GM15510 (cell line): ENCODE measurements around the gene BANP.

Experiments used
- POLR2A ChIP-seq: IDR thresholded peaks from 3 replicates; pipeline ENCODE4 v1.6.1; 2011; ENCODE audit warnings: borderline replicate concordance; ENCODE audit not compliant: insufficient read length; ENCODE audit errors: extremely low read depth

The BANP gene

DNA sequence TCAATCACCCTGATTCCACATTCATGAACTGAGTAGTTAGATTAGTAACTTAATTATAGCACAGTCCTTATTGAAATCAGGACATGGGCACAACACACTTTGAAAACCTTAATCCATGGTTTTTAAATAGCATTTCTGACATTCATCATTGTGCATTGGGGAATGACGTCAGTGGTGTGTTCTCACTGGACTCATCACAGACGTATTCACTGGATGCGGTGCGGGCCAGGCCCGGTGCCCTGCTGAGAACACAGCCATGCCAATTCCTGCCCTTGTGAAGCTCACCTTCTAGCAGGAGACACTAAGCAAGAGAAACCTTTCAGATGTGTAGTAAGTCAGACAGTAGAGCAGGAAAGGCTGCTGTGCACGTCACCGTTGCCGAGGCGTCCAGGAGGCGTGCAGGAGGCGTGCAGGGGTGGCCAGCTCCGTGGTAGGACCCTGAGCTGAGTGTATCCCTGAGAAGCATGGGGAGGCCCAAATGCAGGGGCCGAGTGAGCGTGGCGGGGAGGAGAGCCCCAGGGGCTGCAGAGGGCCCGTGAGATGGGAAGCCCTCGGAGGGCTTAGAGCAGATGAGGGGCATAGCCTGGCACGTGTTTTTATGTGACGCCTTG, 12.9 kb downstream of the BANP start:
- TF ChIP-seq POLR2A = no peak

DNA sequence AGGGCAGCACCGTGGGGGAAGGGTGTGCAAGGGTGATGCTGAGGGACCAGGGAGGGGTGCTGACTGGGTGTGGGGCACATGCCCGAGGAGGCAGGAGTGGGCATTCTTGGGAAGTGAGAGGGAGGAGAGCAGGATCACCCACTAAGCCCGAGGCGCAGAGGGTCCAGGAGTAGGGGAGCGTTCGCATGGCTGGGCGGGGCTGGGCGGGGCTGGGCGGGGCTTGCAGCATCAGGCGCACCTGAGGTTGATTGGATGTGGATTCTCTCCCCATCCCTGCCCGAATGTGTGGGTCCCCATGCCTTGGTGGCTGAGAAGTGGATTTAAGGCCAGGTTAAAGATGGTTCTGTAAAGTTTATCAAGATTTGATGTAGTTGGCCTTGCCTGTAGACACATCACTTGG, 14.2 kb downstream of the BANP start:
- no peak for TF ChIP-seq POLR2A

DNA sequence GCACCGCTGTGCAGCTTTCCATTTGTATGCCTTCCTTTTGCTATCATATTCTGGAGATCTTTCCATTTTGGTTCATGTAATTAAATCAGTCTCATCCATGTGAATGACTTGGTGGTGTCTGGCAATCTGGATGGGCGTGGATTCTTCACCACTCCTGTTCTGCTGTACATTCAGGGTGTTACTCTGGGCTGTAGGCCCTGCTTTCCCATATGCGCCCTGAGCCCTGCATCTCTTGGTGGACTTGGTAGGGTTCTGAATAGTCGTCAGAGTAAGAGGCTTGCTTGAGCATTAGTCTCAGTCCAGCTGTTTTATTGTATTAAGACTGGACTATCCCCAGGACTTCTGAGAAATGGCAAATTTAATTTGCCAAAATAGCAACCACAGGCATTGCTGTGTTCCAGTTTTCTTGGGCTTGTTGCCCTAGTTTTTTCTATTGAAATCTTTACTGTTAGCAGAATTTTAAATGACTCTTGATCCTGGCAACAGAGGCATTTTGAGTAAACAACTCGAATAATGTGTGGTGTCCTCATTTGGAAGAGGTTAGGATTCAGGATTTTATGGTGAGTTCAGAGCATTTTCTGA, 14.9 kb downstream of the BANP start:
- TF ChIP-seq POLR2A = no peak

DNA sequence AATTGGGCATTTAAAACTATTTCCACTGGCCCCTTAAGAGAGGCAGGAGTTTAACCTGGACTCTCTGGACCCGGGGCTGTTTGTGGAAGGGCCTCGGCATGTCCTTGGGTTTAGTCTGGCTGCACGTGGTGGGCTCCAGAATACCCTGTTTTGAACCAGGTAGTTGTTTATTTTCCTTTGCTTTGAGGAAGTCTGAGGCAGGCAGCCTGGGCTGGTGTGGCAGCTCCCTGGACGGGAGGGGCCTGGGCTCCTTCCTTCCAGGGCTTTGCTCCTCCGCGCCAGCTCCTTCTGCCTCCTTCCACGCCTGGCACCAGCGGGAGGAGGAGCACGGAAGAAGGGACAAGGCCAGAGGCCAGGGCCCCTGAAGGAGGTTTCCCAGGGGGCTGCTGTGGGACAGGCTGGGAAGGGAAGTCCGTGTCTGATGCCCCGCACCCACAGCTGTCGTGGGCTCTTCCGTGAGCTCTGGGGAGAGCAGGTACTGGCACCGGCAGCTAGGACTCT, 15.5 kb downstream of the BANP start:
- no peak for TF ChIP-seq POLR2A

DNA sequence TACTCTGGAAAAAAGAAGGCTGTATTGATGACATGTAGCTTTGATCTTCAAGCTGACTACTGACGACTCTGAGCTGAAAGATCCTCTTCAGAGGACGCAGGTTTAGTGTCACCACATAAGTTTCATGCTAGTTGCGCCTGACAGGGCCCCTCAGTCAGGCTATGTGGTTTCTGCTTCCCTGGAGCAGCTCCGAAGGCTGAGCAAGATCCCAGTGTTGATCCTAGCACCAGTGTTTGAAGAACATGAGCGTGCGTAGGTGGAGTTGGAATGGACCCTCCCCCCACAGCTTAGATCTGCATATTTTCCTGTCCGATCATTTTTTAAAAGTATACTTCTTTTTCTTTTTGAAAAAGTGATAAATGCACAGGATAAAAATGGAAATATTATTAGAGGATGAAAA, 17.3 kb downstream of the BANP start:
- no peak for TF ChIP-seq POLR2A

DNA sequence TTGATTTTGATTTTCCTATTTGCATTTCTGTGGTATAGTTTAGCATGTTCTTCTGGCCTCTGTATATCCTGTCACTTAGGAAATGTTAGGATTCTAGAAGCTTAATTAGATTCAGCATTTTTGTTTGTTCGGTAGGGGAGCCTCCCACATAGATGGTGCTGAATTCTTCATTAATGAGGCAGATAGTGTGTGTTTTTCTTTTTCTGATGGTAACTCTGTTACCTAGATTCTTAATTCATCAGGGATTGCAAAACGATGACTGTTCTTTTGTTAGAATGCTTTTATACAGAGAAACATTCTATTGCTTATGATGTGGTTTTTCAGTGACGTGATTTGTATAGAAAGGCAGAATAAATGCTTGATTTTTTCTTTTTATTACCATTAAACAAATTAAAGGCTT, 19.0 kb downstream of the BANP start:
- TF ChIP-seq POLR2A = no peak

DNA sequence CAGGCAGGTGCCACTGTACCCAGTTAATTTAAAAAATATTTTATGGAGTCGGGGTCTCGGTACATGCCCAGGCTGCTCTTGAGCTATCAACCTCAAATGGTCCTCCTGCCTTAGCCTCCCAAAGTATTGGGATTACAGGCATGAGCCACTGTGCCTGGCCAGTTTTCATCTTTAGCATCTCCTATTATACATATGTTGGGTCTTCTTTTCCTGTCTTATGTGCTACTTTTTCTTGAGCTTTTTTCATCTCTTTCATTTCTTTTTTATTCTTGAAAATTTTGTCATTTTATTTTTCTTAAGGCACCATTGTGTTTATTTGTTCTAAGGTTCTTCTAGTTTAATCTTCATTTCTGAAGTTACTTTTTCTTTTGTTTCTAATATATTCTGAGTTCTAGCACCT, 20.7 kb downstream of the BANP start:
- TF ChIP-seq POLR2A = no peak

DNA sequence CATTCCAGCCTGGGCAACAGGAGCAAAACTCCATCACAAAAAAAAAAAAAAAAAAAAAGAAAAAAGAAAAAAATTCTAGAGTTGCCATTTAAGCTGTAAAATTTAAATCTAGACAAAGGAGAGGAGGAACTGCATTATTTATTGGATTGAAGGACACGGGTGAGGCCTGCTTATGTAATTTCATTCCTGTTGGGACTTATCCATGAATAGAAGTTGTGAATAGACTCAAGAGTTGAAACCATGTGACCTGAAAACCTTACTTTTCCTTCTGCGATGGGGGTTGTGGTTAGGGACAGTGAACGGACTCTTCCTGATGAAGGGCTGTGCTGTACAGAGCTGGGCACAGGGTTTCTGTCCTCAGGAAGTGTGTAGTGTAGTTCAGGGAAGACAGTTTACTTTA, 22.5 kb downstream of the BANP start:
- no peak for TF ChIP-seq POLR2A

DNA sequence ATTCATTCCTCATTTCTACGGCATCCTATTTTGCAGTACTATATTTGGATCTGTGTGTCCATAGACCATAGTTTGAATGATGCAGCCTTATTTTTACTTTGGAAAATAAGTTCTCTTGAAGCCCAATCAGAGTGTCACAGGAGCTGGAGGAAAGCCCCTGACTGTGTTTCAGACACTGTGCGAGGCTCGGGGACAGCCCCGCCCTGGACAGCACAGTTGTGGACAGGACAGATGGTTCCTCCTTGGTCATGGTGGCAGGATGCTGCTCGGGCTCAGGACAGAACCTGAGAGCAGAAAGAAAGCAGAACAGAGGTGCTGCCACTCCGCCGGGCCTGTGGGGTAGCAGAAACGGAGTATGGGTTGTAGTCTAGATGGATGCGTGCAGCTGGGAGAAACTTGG, 22.9 kb downstream of the BANP start:
- no peak for TF ChIP-seq POLR2A

DNA sequence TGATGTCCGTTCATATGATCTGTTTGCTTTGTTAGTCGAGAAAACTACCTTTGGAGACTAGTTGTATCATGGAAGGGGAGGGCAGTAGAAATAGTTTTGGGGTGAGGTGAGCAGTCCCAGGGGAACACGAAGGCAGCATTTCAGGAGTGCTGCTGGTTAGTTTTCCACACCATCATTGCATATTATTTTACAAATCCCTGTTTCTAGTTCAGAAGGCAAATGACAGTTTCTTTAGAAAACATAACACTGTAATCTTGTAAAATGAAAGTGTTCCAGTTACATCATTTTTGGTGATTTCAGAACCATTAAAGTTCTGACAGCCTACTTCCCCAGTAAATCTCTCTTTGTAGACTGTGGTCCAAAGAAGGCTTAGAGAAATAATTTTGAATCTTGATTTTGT, 25.4 kb downstream of the BANP start:
- TF ChIP-seq POLR2A = no peak

DNA sequence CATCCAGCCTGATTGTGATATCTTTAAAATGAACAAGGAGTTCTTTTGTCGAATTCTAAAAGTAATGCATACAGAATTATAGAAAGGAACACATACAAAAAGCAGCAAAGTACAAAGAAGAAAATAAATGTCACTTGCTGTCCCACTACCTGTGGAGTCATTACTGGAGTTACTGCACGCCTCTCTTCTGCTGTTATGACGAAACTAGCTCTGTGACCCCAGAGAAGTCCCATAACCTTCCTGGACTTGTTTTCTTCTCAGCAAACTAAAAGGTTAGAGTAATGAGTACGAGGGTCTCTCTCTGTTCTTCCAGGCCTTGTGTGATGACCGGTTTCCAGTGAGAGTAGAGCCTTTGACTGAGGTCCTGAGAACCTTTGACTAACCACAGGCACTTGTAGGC, 26.9 kb downstream of the BANP start:
- no peak for TF ChIP-seq POLR2A

DNA sequence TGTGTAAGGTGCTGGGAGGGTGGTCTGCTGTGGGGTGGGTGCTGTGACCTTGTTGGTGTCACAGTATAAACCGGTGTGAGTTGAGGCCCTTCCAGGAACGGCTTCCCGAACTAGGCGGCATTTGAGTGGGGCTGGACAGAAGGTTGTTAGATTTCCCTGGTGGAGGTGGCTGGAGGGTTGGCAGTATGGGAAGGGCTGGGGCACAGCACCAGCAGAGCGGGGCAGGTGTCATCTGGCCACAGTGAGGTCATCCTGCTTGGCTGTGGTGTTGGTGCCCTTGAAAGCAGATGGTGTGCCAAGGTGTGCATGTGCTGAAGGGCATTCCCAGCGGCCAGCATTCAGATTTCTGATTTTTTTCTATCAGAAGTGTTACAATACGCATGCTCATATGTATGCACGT, 28.1 kb downstream of the BANP start:
- no peak for TF ChIP-seq POLR2A

DNA sequence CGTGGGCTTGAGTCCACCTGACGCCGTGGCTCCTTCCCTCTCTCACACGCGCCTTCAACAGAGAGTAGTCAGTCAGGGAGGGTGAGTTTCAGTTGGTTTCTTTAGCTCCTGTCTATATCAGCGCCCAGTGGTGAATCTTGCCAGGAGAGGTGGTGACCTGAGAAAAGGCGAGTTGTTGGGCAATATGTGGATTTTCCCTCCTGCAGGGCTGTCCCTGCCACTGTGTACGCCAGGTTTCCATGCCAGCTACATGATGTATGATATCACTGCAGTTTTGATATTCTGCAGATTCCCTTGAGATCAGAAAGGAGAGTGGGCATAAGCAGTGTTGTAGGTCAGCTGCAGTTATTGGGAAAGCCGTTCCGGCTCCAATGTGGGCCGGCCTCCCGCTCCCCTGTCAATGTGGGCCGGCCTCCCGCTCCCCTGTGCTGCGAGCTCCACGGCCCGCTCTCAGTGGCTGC, 31.4 kb downstream of the BANP start:
- TF ChIP-seq POLR2A = no peak

DNA sequence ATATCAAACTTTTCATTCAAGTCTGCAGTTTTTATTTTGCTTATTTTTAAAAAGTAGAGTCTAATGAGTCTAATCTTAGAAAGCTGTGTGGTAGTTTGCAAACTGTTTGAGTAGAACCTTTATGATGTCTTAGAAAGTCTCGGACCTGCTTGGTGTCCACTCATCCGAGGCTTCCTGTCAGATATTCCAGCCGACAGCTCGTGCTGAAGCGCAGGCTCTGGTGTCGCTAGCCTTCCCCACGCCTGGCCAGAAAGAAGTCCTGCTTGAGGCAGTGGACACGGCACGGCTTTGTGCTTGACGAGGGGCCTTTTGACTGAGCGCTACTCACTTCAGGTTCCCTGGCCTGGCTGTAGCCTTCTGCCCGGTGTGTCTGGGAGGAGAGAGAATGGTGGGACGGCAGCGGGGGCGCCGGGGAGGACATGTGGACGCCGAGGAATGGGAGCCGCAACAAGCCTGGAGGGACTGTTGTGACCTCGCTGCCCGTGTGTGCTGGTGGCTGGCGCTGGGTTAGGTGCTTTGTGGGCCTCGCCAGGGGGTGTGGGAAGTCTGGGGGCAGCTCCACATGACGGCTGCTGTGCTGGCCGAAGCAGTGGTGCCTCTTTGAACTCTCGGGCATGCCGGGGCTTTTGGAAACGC, 33.5 kb downstream of the BANP start:
- no peak for TF ChIP-seq POLR2A

DNA sequence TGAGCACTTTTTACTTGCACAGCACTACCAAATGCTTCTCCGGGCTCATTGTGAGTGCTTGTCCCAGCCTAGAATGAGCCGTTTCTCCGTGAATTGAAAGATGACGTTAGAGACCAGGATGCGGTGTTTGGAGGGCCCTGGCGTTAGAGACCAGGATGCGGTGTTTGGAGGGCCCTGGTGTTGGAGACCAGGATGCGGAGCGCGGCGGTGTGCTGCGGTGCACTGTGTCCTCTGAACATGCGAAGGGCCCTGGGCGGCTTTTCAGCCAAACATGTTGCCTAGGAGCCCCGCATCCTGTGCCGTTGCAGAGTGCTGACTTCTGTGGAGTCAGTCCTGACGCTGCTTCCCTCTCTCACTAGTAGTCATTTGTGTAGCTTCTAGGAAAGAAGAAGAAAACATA, 42.7 kb downstream of the BANP start:
- TF ChIP-seq POLR2A = no peak

DNA sequence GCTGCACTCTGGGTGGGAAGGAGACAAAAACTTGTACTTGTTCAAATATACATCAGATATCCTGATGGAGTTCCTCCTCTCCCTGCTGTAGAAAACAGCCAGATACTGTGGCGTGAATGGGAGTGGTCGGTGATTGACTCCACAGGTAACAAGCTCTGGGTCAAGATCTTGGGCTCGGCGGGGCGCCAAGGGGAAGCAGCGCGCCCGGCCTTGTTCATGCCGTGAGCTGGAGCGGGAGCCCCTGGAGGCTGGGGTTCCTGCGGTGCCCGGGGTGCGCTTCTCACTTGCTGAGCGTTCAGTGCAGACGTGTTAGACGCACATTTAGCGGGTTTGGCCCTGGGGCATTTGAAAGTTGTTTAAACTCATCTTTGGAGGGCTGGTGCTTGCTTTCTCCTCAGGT, 44.4 kb downstream of the BANP start:
- no peak for TF ChIP-seq POLR2A
